ENCODE data around the gene ZNF358.

ZNF358 gene

DNA sequence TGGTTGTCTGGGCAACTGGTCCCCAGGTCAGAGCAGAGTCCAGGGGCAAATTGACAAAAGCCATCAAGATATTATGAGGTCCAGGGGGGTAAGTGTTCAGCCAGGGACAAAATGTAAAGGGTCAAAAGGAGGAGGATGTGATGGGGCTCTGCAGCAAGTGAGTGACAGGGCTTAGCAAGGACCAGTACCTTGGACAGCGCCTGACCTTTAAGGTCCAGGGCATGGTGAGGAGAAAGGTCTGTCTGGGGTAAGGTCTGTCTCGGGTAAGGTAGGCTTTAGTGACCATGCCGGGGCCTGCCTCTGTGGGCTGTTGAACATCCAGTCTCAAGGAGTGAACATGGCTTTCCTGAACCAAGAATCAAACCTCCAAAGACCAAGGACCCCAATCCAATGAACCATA, 6.3 kb upstream of the ZNF358 start:
- no peak overlapping the region for H3K4me2 ChIP-seq (ENCODE audit: low read depth, low read length, poor library complexity, severe bottlenecking)
- no peaks in the 10 kb centered on the region for H4K20me1 ChIP-seq (ENCODE audit: low read depth, low read length)
- no peaks in the 10 kb centered on the region for H3F3A ChIP-seq (ENCODE audit: insufficient read depth)
- H3K9ac ChIP-seq (ENCODE audit: low read length): no peak overlapping the region
- H3K4me3 ChIP-seq (ENCODE audit: insufficient read depth, low read length, poor library complexity, severe bottlenecking): no peak overlapping the region
- H3K9me2 ChIP-seq (replicated peaks; ENCODE audit: insufficient read depth, low read length): no peaks in the 10 kb centered on the region
- no peaks in the 10 kb centered on the region for H3K9me3 ChIP-seq (ENCODE audit: insufficient read depth, low read length)
- no peak overlapping the region for H3K27ac ChIP-seq (ENCODE audit: low read depth, low read length)
- no peaks in the 10 kb centered on the region for H3K36me3 ChIP-seq (ENCODE audit: low read length)
- H3K27me3 ChIP-seq (ENCODE audit: low read length): no peaks in the 10 kb centered on the region
- no peak for TF ChIP-seq CTCF (IDR thresholded peaks at IDR 0.05; ENCODE audit: insufficient read depth, low read length, poor library complexity, severe bottlenecking)
- H2AFZ ChIP-seq (ENCODE audit: low read depth, low read length, severe bottlenecking): no peak overlapping the region
- no peaks in the 10 kb centered on the region for H3K79me2 ChIP-seq (ENCODE audit: insufficient read depth, low read length)

- H3K9me2 ChIP-seq (replicated peaks; ENCODE audit: insufficient read depth, low read length): no peaks in the 10 kb centered on the region
- H3K79me2 ChIP-seq (ENCODE audit: insufficient read depth, low read length): no peaks in the 10 kb centered on the region
- H3K27me3 ChIP-seq (ENCODE audit: low read length): no peaks in the 10 kb centered on the region
- H3K27ac ChIP-seq (ENCODE audit: low read depth, low read length): no peak overlapping the region
- no peak overlapping the region for H3K4me2 ChIP-seq (ENCODE audit: low read depth, low read length, poor library complexity, severe bottlenecking)
- H3K9me3 ChIP-seq (ENCODE audit: insufficient read depth, low read length): no peaks in the 10 kb centered on the region
- H2AFZ ChIP-seq (ENCODE audit: low read depth, low read length, severe bottlenecking): no peak overlapping the region
- TF ChIP-seq EZH2phosphoT487 (conservative IDR thresholded peaks at IDR 0.05; ENCODE audit: low read length) (no peak), CTCF (IDR thresholded peaks at IDR 0.05; ENCODE audit: insufficient read depth, low read length, poor library complexity, severe bottlenecking) (no peak)
- no peak overlapping the region for H3K9ac ChIP-seq (ENCODE audit: low read length)
- H3K36me3 ChIP-seq (ENCODE audit: low read length): no peaks in the 10 kb centered on the region
- H3F3A ChIP-seq (ENCODE audit: insufficient read depth): no peaks in the 10 kb centered on the region
- no peak overlapping the region for H3K4me3 ChIP-seq (ENCODE audit: insufficient read depth, low read length, poor library complexity, severe bottlenecking)
- H4K20me1 ChIP-seq (ENCODE audit: low read depth, low read length): no peaks in the 10 kb centered on the region
These were observed 3.5 kb upstream of the ZNF358 start for GRCh38 chr19:7512400-7512851.

GRCh38 chr19:7513809-7514642, 1.9 kb upstream of the ZNF358 start:
- H3K9me3 ChIP-seq (ENCODE audit: insufficient read depth, low read length): no peaks in the 10 kb centered on the region
- no peaks in the 10 kb centered on the region for H3K27me3 ChIP-seq (ENCODE audit: low read length)
- H3K79me2 ChIP-seq (ENCODE audit: insufficient read depth, low read length): no peaks in the 10 kb centered on the region
- H3F3A ChIP-seq (ENCODE audit: insufficient read depth): no peaks in the 10 kb centered on the region
- H3K4me3 ChIP-seq (ENCODE audit: insufficient read depth, low read length, poor library complexity, severe bottlenecking): no peak overlapping the region
- H2AFZ ChIP-seq (ENCODE audit: low read depth, low read length, severe bottlenecking): no peak overlapping the region
- no peaks in the 10 kb centered on the region for H3K9me2 ChIP-seq (replicated peaks; ENCODE audit: insufficient read depth, low read length)
- TF ChIP-seq EZH2phosphoT487 (conservative IDR thresholded peaks at IDR 0.05; ENCODE audit: low read length) (no peak), CTCF (IDR thresholded peaks at IDR 0.05; ENCODE audit: insufficient read depth, low read length, poor library complexity, severe bottlenecking) (no peak)
- H4K20me1 ChIP-seq (ENCODE audit: low read depth, low read length): no peaks in the 10 kb centered on the region
- no peak overlapping the region for H3K27ac ChIP-seq (ENCODE audit: low read depth, low read length)
- H3K4me2 ChIP-seq (ENCODE audit: low read depth, low read length, poor library complexity, severe bottlenecking): no peak overlapping the region
- no peaks in the 10 kb centered on the region for H3K36me3 ChIP-seq (ENCODE audit: low read length)
- no peak overlapping the region for H3K9ac ChIP-seq (ENCODE audit: low read length)

Data from SU-DHL-6 (cell line).